PC-9 (cell line): ENCODE data around the gene MYO7B. TPM values are rescaled to one million over a fixed set of nuclear protein-coding genes. Genes with fewer than 3 reads are reported as not detected.

Source experiments
- BruUV-seq: library from RNA; stranded (reverse); fragments of 400-500 nt; replicated peaks from 2 replicates; lab custom pipeline; 2021; lab: Mats Ljungman, UMichigan
- CTCF ChIA-PET: fragments of 300-600 bp; sonication (Branson Sonifier 250); formaldehyde crosslinking; loops from one replicate; lab custom pipeline; 2022; ENCODE audit warnings: antibody characterized with exemption; lab: Charles Lee
- POLR2A ChIA-PET: fragments of 300-600 bp; sonication (Branson Sonifier 250); formaldehyde crosslinking; loops from one replicate; lab custom pipeline; 2022; ENCODE audit warnings: antibody characterized with exemption; ENCODE audit not compliant: unreplicated experiment; lab: Charles Lee
- DNase-seq, 2 experiments: peaks; one replicate each; pipeline versions ENCODE4 v3.0.0 to v3.0.0-alpha.2; 2015 to 2022; ENCODE audit warnings: mixed read lengths in 1 of 2
- H2AFZ ChIP-seq: fragments of 200-600 bp; sonication (generic); 2 replicates; pipeline ENCODE4 v1.8.1; 2017; ENCODE audit warnings: antibody characterized with exemption
- H3F3A ChIP-seq: fragments of 200-600 bp; sonication (generic); 2 replicates; pipeline ENCODE4 v1.8.1; 2017; ENCODE audit warnings: antibody characterized with exemption, mild to moderate bottlenecking, low read depth; ENCODE audit not compliant: insufficient read depth
- H3K27ac ChIP-seq: fragments of 200-600 bp; sonication (generic); 2 replicates; pipeline ENCODE4 v1.6.1; 2016; ENCODE audit warnings: mixed run types
- H3K27me3 ChIP-seq: fragments of 200-600 bp; sonication (generic); 2 replicates; pipeline ENCODE4 v1.6.1; 2016; ENCODE audit warnings: low read depth, mixed run types; ENCODE audit not compliant: insufficient read depth
- H3K36me3 ChIP-seq: fragments of 200-600 bp; sonication (generic); 2 replicates; pipeline ENCODE4 v1.6.1; 2016; ENCODE audit warnings: low read depth, mixed run types
- H3K4me1 ChIP-seq: fragments of 200-600 bp; sonication (generic); replicated peaks from 2 replicates; pipeline ENCODE4 v1.6.1; 2016; ENCODE audit warnings: mixed run types; ENCODE audit not compliant: insufficient read depth
- H3K4me2 ChIP-seq: fragments of 200-600 bp; sonication (generic); 2 replicates; pipeline ENCODE4 v1.6.1; 2017; ENCODE audit warnings: mixed run types
- H3K4me3 ChIP-seq: fragments of 200-600 bp; sonication (generic); 2 replicates; pipeline ENCODE4 v1.6.1; 2016; ENCODE audit warnings: mixed run types
- H3K79me2 ChIP-seq: fragments of 200-600 bp; sonication (generic); 2 replicates; pipeline ENCODE4 v1.6.1; 2017; ENCODE audit warnings: low read depth, mixed run types
- H3K9me2 ChIP-seq: fragments of 200-600 bp; sonication (generic); 2 replicates; pipeline ENCODE4 v1.8.1; 2017; ENCODE audit warnings: mild to moderate bottlenecking; ENCODE audit not compliant: insufficient read depth
- H3K9me3 ChIP-seq: fragments of 200-600 bp; sonication (generic); 2 replicates; pipeline ENCODE4 v1.8.1; 2016; ENCODE audit warnings: low read depth; ENCODE audit not compliant: insufficient read depth
- H4K20me1 ChIP-seq: fragments of 200-600 bp; sonication (generic); 2 replicates; pipeline ENCODE4 v1.8.1; 2017; ENCODE audit not compliant: insufficient read depth
- EZH2 ChIP-seq: fragments of 200-600 bp; sonication (generic); IDR thresholded peaks from 2 replicates; pipeline ENCODE4 v1.8.0; 2017; ENCODE audit warnings: antibody characterized with exemption, low read depth
- intact Hi-C: fragments of 100-400 bp; cut with micrococcal nuclease; formaldehyde crosslinking; loops from one replicate; pipeline ENCODE4 v1.10.0; 2022; ENCODE audit not compliant: unreplicated experiment
- total RNA-seq: library from RNA; stranded (reverse); gene quantifications from 2 replicates; pipeline ENCODE4 v1.2.3, GENCODE V29; 2021
- TF ChIP-seq, protein P1 (sequence below): fragments of 200-600 bp; sonication (generic); conservative IDR thresholded peaks from 2 replicates; pipeline ENCODE4 v1.6.1; 2017; ENCODE audit warnings: mixed run types, antibody characterized with exemption, mild to moderate bottlenecking, moderate library complexity

Gene MYO7B
- total RNA-seq, 1 experiment from 2014 or later, result not detected

DNA sequence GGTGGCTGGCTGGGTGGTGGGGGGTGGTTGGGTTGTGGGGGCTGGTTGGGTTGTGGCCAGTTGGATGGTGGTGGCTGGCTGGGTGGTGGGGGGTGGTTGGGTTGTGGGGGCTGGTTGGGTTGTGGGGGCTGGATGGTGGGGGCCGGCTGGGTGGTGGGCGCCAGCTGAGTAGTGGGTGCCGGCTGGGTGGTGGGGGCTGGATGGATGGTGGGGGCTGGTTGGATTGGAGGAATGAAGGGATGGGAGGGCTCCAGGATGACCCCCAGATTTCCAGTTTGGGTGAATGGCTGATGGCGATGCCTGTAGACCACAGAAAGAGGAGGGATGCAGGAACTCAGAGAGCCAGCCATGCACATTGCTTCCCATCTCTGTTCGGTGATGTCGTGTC is 83.7 kb downstream of the MYO7B start:
- peaks cover 36% of the 10 kb centered on the region for H3K27me3 ChIP-seq
- H3K4me2 ChIP-seq, result no peak overlapping the region
- no TSS peak for BruUV-seq
- H3F3A ChIP-seq, result no peaks in the 10 kb centered on the region
- TF ChIP-seq EZH2, result no peak
- TF ChIP-seq, protein P1, sequence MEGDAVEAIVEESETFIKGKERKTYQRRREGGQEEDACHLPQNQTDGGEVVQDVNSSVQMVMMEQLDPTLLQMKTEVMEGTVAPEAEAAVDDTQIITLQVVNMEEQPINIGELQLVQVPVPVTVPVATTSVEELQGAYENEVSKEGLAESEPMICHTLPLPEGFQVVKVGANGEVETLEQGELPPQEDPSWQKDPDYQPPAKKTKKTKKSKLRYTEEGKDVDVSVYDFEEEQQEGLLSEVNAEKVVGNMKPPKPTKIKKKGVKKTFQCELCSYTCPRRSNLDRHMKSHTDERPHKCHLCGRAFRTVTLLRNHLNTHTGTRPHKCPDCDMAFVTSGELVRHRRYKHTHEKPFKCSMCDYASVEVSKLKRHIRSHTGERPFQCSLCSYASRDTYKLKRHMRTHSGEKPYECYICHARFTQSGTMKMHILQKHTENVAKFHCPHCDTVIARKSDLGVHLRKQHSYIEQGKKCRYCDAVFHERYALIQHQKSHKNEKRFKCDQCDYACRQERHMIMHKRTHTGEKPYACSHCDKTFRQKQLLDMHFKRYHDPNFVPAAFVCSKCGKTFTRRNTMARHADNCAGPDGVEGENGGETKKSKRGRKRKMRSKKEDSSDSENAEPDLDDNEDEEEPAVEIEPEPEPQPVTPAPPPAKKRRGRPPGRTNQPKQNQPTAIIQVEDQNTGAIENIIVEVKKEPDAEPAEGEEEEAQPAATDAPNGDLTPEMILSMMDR, result no peak
- CTCF ChIA-PET, result no interaction called here
- no peaks in the 10 kb centered on the region for H3K36me3 ChIP-seq
- H3K27ac ChIP-seq, result no peak overlapping the region
- no peak for DNase-seq
- no peak overlapping the region for H3K4me3 ChIP-seq
- H3K79me2 ChIP-seq, result no peaks in the 10 kb centered on the region
- no peaks in the 10 kb centered on the region for H3K4me1 ChIP-seq
- H4K20me1 ChIP-seq, result no peaks in the 10 kb centered on the region
- POLR2A ChIA-PET, result no interaction called here
- intact Hi-C loops, result no loop called here
- no peak overlapping the region for H2AFZ ChIP-seq
- H3K9me3 ChIP-seq, result no peaks in the 10 kb centered on the region
- H3K9me2 ChIP-seq, result no peaks in the 10 kb centered on the region

DNA sequence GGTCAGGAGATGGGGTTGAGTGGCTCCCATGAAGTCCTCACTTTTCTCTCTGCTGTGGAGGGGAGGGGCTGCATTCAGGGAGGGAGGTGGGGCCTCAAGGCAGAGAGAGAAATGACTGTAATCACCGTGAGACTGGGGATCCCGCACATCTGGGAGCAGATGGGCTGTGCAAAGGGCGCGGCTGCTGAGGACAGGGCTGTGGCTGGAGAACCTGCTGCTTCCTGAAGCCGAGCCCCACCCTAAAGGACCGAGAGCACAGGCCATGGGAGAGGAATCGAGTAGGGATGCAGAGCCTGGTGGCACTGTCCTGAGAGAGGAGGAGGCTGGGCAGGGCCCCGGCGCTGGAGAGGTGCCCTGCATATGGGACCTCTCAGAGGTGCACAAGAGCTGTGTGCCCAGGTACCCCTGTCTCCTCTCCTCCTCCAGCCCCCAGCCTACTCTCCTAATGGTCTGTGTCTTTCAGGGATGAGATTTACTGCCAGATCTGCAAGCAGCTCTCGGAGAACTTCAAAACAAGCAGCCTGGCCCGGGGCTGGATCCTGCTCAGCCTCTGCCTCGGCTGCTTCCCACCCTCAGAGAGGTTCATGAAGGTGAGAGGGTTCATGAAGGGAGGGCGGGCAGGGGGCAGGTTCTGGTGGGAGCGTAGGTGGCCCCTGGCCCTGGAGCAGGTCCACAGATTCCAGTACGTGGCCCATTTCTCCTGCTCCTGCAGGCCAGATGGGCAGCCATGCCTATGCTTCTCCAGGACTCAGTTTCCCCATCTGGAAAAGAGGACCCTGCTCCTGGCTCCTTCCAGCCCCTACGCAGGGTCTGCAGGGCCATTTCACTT is 84.6 kb downstream of the MYO7B start:
- H3K9me2 ChIP-seq, result no peaks in the 10 kb centered on the region
- H3K27ac ChIP-seq, result no peak overlapping the region
- H3K36me3 ChIP-seq, result no peaks in the 10 kb centered on the region
- ChIA-PET CTCF (no interaction called here), POLR2A (no interaction called here)
- intact Hi-C loops, result no loop called here
- no peaks in the 10 kb centered on the region for H3K79me2 ChIP-seq
- TF ChIP-seq EZH2, result no peak
- TF ChIP-seq, protein P1, result no peak
- no peaks in the 10 kb centered on the region for H3K4me1 ChIP-seq
- no TSS peak for BruUV-seq
- no peaks in the 10 kb centered on the region for H3F3A ChIP-seq
- no peaks in the 10 kb centered on the region for H4K20me1 ChIP-seq
- no peaks in the 10 kb centered on the region for H3K9me3 ChIP-seq
- H3K4me3 ChIP-seq, result no peak overlapping the region
- H2AFZ ChIP-seq, result no peak overlapping the region
- DNase-seq, result no peak
- H3K27me3 ChIP-seq, result peaks cover 27% of the 10 kb centered on the region
- no peak overlapping the region for H3K4me2 ChIP-seq

DNA sequence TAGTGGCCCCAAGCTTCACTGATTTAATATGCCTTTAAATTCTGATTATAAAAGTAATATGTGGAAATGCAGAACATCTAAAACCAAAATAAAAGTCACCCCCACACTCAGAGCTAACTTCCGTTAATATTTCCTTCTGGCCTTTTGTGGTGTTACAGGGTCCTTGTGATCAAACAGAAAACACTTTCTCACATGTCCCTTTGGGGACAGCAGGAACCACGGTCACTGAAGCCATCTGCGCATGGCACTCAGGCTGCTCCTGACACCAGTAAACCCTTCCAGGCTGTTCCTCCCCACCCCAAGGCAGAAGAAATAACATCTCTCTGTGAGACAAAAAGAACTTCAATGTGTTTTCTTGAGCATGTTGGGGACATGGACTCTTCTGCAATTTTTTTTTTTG is 85.4 kb downstream of the MYO7B start:
- Histone ChIP-seq H3K27me3 (peaks cover 20% of the 10 kb centered on the region), H3K27ac (no peak overlapping the region), H3K79me2 (no peaks in the 10 kb centered on the region), H4K20me1 (no peaks in the 10 kb centered on the region), H3K9me2 (no peaks in the 10 kb centered on the region), H3F3A (no peaks in the 10 kb centered on the region), H2AFZ (no peak overlapping the region), H3K36me3 (no peaks in the 10 kb centered on the region), H3K4me1 (no peaks in the 10 kb centered on the region), H3K9me3 (no peaks in the 10 kb centered on the region), H3K4me2 (no peak overlapping the region), H3K4me3 (no peak overlapping the region)
- ChIA-PET CTCF (no interaction called here), POLR2A (no interaction called here)
- BruUV-seq, result no TSS peak
- no peak for DNase-seq
- intact Hi-C loops, result no loop called here
- no peak for TF ChIP-seq EZH2
- TF ChIP-seq, protein P1, result no peak
